ENCODE measurements around the gene RIMKLB. TPM values are rescaled to one million over a fixed set of nuclear protein-coding genes. Genes with fewer than 3 reads are reported as not detected.

The RIMKLB gene
- total and polyA plus RNA-seq, 10 donors = 21.0 to 62.1 (median 37.7) TPM

GRCh38 chr12:8675591-8676036 is 22.2 kb upstream of the RIMKLB start:
- Histone ChIP-seq H3K27me3 (replicated peaks in 1 of 7) (no peaks in the 10 kb centered on the region), H3K9me3 (no peaks in the 10 kb centered on the region), H3K4me3 (no peak overlapping the region), H3K36me3 (no peaks in the 10 kb centered on the region), H3K27ac (peak overlapping the region in 4 of 8 donors; percentile 42 to 62 (median 51)), H3K4me1 (peaks cover 0 to 14% (median 6%) of the 10 kb centered on the region in 6 donors)
- WGBS, 5 donors = 9 to 33% (median 12%) methylated on average over 3 of the region's 3 CpGs
- DNase-seq = no peak
- TF ChIP-seq CTCF (IDR thresholded peaks at IDR 0.05 in 8 of 11, conservative IDR thresholded peaks at IDR 0.05 in 3 of 11) (no peak), POLR2A (IDR thresholded peaks at IDR 0.05) (no peak), POLR2AphosphoS5 (IDR thresholded peaks at IDR 0.05) (no peak)
- intact Hi-C loops (cut with DNase I; ENCODE audit: low total_unique reads) = no loop called here

DNA sequence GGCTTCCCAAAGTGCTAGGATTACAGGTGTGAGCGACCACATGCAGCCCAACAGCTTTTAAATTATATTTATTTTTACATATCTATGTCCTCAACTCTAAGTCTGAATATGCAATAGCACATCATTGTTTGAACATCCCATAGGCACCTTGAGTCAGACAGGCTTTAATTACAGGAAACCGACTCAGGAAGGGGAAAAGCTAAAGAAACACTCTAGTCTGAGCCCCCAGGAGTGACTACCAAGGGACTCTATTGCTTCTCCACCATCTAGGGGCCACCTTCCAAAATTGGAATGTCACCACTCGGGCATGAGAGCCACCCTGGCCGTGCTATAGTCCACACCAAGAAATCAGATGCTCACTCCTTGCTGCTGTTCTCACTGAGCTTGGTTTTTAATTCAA is 21.1 kb upstream of the RIMKLB start:
- intact Hi-C loops (cut with DNase I; ENCODE audit: low total_unique reads) = no loop called here
- DNase-seq = no peak
- Histone ChIP-seq H3K27ac (peak overlapping the region in 2 of 8 donors; percentile 57 to 62), H3K9me3 (no peaks in the 10 kb centered on the region), H3K36me3 (no peaks in the 10 kb centered on the region), H3K27me3 (replicated peaks in 1 of 7) (no peaks in the 10 kb centered on the region), H3K4me3 (no peak overlapping the region), H3K4me1 (peaks cover 0 to 23% (median 8%) of the 10 kb centered on the region in 6 donors)
- WGBS, 5 donors = 61 to 89% (median 86%) methylated on average over 4 of the region's 4 CpGs
- TF ChIP-seq POLR2A (IDR thresholded peaks at IDR 0.05) (no peak), CTCF (IDR thresholded peaks at IDR 0.05 in 8 of 11, conservative IDR thresholded peaks at IDR 0.05 in 3 of 11) (no peak), POLR2AphosphoS5 (IDR thresholded peaks at IDR 0.05) (no peak)

GRCh38 chr12:8677362-8677761 is 20.4 kb upstream of the RIMKLB start:
- Histone ChIP-seq H3K36me3 (no peaks in the 10 kb centered on the region), H3K27ac (no peak overlapping the region), H3K4me1 (peaks cover 0 to 29% (median 14%) of the 10 kb centered on the region in 6 donors), H3K4me3 (no peak overlapping the region), H3K9me3 (no peaks in the 10 kb centered on the region), H3K27me3 (replicated peaks in 1 of 7) (no peaks in the 10 kb centered on the region)
- 89 to 95% (median 94%) methylated on average over 3 of the region's 3 CpGs for WGBS, 5 donors
- intact Hi-C loops (cut with DNase I; ENCODE audit: low total_unique reads) = no loop called here
- DNase-seq = no peak
- no peak for TF ChIP-seq POLR2AphosphoS5 (IDR thresholded peaks at IDR 0.05)
- no peak for TF ChIP-seq CTCF (IDR thresholded peaks at IDR 0.05 in 8 of 11, conservative IDR thresholded peaks at IDR 0.05 in 3 of 11)
- no peak for TF ChIP-seq POLR2A (IDR thresholded peaks at IDR 0.05)

GRCh38 chr12:8678661-8679111 is 19.1 kb upstream of the RIMKLB start:
- intact Hi-C loops (cut with DNase I; ENCODE audit: low total_unique reads) = no loop called here
- no peak for TF ChIP-seq POLR2AphosphoS5 (IDR thresholded peaks at IDR 0.05)
- TF ChIP-seq POLR2A (IDR thresholded peaks at IDR 0.05) = no peak
- no peak for TF ChIP-seq CTCF (IDR thresholded peaks at IDR 0.05 in 8 of 11, conservative IDR thresholded peaks at IDR 0.05 in 3 of 11)
- no peaks in the 10 kb centered on the region for H3K36me3 ChIP-seq

More at GRCh38 chr12:8678661-8679111, 19.1 kb upstream of the RIMKLB start:
- Histone ChIP-seq H3K4me1 (peaks cover 0 to 29% (median 14%) of the 10 kb centered on the region in 6 donors), H3K27me3 (replicated peaks in 1 of 7) (no peaks in the 10 kb centered on the region), H3K9me3 (no peaks in the 10 kb centered on the region), H3K27ac (no peak overlapping the region), H3K4me3 (no peak overlapping the region)
- DNase-seq = no peak
- 81 to 91% (median 87%) methylated on average over 3 of the region's 3 CpGs for WGBS, 5 donors
